Measurements from ENCODE around the gene SPATA20. TPM values are rescaled to one million over a fixed set of nuclear protein-coding genes. Genes with fewer than 3 reads are reported as not detected.

The SPATA20 gene
- total RNA-seq, 2 donors from 2014 or later, result 61.1 to 66.7 TPM

GRCh38 chr17:50563092-50563511, 16.1 kb downstream of the SPATA20 start:
- no peak for DNase-seq
- intact Hi-C loops (cut with DNase I, micrococcal nuclease), result no loop called here
- no peak for ATAC-seq

- intact Hi-C loops (cut with DNase I, micrococcal nuclease), result loop anchor here in 1 of 2 donors (5.0 kb wide), 1 partner anchor 52 kb away; no protein-coding TSS in a partner anchor
- ATAC-seq (no peak), DNase-seq (peak in 1 of 2 donors; percentile 54)
These were observed 17.9 kb downstream of the SPATA20 start for GRCh38 chr17:50564916-50565315.

DNA sequence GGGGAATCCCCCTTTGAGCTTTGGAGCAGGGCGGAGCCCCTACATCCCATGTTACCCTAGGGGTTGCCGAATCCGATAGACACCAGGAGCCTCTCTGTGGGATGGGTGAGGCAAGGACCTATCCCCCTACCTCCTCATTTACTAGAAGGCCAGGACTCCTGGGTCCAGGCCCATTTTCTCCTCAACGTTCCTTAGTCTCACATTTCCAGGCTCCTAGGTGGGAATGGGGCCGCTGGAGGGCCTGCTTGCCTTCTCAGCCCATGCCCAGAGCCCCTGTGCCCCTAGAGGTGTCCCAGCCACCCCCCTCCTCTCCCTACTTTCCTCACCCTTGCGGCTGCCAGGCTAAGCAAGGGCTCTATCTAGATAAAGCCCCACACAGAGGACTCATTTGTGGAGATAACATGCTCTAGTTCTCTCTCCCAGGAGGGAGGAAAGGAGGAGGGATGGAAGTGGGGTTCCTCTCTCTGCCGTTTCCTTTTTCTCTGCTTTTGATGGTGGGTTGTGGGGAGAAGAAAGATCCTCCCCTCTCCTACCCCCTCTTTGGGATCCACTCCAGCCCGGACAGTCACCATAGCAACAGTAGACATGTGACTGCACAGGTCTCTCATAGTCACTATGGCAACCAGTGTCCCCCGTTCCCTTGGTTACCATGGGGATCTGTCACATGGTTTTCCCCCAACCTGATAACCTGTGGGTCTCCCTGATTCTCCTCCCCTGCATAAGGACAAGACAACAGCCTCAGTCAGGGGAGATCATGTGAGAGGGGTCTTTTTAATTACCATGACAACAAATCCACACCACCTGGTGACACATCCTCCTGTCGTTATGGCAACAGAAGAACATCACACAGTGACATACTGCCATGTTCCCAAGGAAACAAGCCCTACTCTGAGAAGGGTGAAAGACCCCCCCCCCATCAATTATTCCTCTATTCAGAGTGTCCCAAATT, 18.7 kb downstream of the SPATA20 start:
- DNase-seq (no peak), ATAC-seq (no peak)
- intact Hi-C loops (cut with DNase I, micrococcal nuclease), result loop anchor here in 1 of 2 donors (5.0 kb wide), 1 partner anchor 52 kb away; no protein-coding TSS in a partner anchor

DNA sequence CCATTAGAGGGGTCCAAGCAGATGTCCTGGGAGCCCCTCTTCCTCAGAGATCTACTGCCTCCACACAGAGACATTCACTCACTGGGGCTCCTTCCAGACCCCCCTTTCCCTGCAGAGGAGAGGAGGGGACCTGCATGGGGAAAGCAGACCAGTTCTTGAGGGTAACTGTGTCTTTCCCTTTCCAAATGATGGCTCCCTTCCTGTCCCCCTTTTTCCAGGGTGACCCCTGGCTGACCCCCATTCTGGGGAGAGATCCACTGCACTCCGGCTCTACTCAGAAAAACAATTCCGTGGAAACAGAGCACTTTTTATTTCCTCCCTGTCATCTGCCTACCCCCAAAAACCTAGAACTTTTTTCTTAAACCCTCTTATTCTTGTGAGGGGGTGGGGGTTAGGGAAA, 19.9 kb downstream of the SPATA20 start:
- no peak for DNase-seq

DNA sequence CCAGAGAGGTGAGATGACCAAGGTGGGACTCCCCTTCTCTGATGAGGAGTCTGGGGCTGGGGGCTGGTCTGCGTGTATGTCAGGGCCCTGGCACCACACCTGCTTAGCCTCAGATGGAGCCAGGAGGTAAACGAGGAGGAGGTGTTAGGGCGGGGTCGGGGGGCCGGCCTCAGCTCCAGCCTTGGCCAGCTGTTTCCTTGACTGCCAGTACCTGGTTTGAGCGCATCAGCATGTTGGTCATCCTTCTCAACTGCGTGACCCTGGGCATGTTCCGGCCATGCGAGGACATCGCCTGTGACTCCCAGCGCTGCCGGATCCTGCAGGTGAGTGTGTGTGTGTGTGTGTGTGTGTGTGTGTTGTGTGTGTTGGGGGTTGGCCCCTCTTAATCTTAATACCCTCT, 21.7 kb downstream of the SPATA20 start:
- ATAC-seq (no peak), DNase-seq (no peak)
- intact Hi-C loops (cut with DNase I, micrococcal nuclease), result loop anchor here in 1 of 2 donors (5.0 kb wide), 1 partner anchor 49 kb away; no protein-coding TSS in a partner anchor

More for the DNA sequence above, 19.9 kb downstream of the SPATA20 start:
- ATAC-seq, result no peak
- intact Hi-C loops (cut with DNase I, micrococcal nuclease), result loop anchor here in 1 of 2 donors (5.0 kb wide), 1 partner anchor 50 kb away; no protein-coding TSS in a partner anchor

- no peak for DNase-seq
- intact Hi-C loops (cut with DNase I, micrococcal nuclease), result loop anchor here in 1 of 2 donors (5.0 kb wide), 1 partner anchor 48 kb away; no protein-coding TSS in a partner anchor
These were observed 22.6 kb downstream of the SPATA20 start for GRCh38 chr17:50569592-50569991.

DNA sequence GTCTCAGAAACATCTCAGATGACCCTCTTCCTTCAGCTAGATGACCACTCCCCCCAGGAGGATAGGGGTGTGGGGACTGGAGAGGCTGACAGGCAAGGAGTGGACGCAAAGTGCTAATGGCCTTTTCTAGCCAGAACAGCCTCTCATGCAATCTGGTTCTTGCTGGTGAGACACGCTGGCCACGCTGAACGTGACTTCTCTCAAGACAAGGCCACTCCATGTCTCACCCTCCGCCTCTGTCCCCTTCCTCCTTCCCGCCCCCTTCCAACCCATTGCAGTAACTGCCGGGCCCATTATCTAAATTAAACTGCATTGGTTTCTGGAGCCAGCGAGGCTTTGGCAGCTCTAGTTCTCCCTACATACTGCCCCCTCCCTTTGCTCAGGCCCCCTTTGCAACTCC, 23.1 kb downstream of the SPATA20 start:
- ATAC-seq (no peak), DNase-seq (no peak)
- intact Hi-C loops (cut with DNase I, micrococcal nuclease), result no loop called here

More at GRCh38 chr17:50569592-50569991, 22.6 kb downstream of the SPATA20 start:
- ATAC-seq, result no peak

- intact Hi-C loops (cut with DNase I, micrococcal nuclease), result no loop called here
- DNase-seq, result no peak
- no peak for ATAC-seq
These were observed 23.6 kb downstream of the SPATA20 start for GRCh38 chr17:50570528-50570927.

- ATAC-seq, result no peak
- DNase-seq, result no peak
- intact Hi-C loops (cut with DNase I, micrococcal nuclease), result no loop called here
These were observed 24.7 kb downstream of the SPATA20 start for GRCh38 chr17:50571681-50572080.

DNA sequence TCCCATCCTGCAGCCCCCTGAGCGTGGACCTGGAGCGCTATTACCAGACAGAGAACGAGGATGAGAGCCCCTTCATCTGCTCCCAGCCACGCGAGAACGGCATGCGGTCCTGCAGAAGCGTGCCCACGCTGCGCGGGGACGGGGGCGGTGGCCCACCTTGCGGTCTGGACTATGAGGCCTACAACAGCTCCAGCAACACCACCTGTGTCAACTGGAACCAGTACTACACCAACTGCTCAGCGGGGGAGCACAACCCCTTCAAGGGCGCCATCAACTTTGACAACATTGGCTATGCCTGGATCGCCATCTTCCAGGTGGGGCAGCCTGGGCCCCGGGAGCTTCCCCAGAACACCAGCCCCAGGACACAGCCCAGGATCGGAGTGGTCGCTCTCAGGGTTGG, 25.6 kb downstream of the SPATA20 start:
- no peak for ATAC-seq
- intact Hi-C loops (cut with DNase I, micrococcal nuclease), result no loop called here
- no peak for DNase-seq

GRCh38 chr17:50573866-50574611, 27.1 kb downstream of the SPATA20 start:
- ATAC-seq (no peak), DNase-seq (no peak)
- intact Hi-C loops (cut with DNase I, micrococcal nuclease), result no loop called here

DNA sequence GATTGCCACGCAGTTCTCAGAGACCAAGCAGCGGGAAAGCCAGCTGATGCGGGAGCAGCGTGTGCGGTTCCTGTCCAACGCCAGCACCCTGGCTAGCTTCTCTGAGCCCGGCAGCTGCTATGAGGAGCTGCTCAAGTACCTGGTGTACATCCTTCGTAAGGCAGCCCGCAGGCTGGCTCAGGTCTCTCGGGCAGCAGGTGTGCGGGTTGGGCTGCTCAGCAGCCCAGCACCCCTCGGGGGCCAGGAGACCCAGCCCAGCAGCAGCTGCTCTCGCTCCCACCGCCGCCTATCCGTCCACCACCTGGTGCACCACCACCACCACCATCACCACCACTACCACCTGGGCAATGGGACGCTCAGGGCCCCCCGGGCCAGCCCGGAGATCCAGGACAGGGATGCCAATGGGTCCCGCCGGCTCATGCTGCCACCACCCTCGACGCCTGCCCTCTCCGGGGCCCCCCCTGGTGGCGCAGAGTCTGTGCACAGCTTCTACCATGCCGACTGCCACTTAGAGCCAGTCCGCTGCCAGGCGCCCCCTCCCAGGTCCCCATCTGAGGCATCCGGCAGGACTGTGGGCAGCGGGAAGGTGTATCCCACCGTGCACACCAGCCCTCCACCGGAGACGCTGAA, 28.7 kb downstream of the SPATA20 start:
- ATAC-seq (peak; percentile 36), DNase-seq (no peak)
- intact Hi-C loops (cut with DNase I, micrococcal nuclease), result no loop called here

GRCh38 chr17:50576864-50577263, 29.9 kb downstream of the SPATA20 start:
- DNase-seq (no peak), ATAC-seq (no peak)
- intact Hi-C loops (cut with DNase I, micrococcal nuclease), result no loop called here

GRCh38 chr17:50577451-50577954, 30.5 kb downstream of the SPATA20 start:
- DNase-seq (no peak), ATAC-seq (no peak)
- intact Hi-C loops (cut with DNase I, micrococcal nuclease), result no loop called here

DNA sequence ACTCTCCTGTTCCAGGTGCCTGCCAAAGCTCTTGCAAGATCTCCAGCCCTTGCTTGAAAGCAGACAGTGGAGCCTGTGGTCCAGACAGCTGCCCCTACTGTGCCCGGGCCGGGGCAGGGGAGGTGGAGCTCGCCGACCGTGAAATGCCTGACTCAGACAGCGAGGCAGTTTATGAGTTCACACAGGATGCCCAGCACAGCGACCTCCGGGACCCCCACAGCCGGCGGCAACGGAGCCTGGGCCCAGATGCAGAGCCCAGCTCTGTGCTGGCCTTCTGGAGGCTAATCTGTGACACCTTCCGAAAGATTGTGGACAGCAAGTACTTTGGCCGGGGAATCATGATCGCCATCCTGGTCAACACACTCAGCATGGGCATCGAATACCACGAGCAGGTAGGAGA, 31.2 kb downstream of the SPATA20 start:
- ATAC-seq (no peak), DNase-seq (no peak)
- intact Hi-C loops (cut with DNase I, micrococcal nuclease), result no loop called here

- no peak for ATAC-seq
- DNase-seq, result no peak
- intact Hi-C loops (cut with DNase I, micrococcal nuclease), result no loop called here
These were observed 32.4 kb downstream of the SPATA20 start for GRCh38 chr17:50579399-50579798.

- intact Hi-C loops (cut with DNase I, micrococcal nuclease), result no loop called here
- no peak for DNase-seq
These were observed 33.7 kb downstream of the SPATA20 start for GRCh38 chr17:50580646-50581045.

DNA sequence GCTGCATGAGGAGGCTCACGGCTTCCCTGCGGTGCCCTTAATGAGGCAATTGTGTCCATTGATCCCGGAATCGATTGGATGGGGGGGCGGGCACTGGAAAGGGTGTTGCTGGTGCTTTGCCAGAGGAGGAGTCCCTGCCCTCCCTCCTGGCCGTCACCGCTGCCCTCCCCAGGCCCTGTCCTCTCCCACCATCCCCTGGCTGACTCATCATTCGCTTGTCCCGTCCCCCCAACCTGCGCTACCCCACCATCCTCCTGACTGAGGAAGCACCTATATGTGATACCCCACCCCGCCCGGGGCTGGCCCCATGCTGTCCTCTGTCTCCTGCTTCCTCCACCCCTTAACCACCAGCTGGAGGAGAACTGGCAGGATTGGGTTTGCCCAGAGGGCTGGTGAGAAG, 34.3 kb downstream of the SPATA20 start:
- DNase-seq, result no peak
- no peak for ATAC-seq
- intact Hi-C loops (cut with DNase I, micrococcal nuclease), result no loop called here

More at GRCh38 chr17:50580646-50581045, 33.7 kb downstream of the SPATA20 start:
- no peak for ATAC-seq

GRCh38 chr17:50582741-50583140, 35.8 kb downstream of the SPATA20 start:
- DNase-seq, result no peak
- no peak for ATAC-seq
- intact Hi-C loops (cut with DNase I, micrococcal nuclease), result no loop called here
